ENCODE results near the gene MICALL2. TPM values are rescaled to one million over a fixed set of nuclear protein-coding genes. Genes with fewer than 3 reads are reported as not detected.

The MICALL2 gene
- polyA plus RNA-seq, 2 of the 4 experiments (the other 2 are of a cell fraction), result 6.1 to 20.6 TPM

DNA sequence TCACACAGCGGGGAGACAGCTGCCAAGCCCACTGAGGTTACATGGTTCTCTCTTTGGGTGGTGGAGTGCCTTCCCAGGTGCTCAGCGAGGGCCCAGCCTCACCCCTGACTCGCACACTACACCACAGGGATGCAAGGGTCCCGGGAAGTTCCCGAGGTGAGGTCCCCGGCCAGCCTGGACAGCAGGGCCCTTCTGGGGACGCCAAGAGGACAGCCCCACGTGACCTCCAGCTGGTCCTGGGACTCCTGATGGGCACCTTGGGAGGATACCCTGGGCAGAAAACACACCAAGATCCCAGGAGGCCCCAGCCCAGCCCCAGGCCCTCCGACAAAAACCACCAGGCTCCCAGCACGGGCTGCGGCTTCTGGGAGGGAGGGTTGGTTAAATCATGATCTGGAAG lies 8.3 kb downstream of the MICALL2 start:
- Histone ChIP-seq H3K4me2 (no peak overlapping the region), H3K4me3 (no peak overlapping the region), H3K27ac (no peak overlapping the region), H3K4me1 (peaks cover 15% of the 10 kb centered on the region; the same call in 2 of the 3 replicates), H3K9me3 (no peaks in the 10 kb centered on the region)
- POLR2A ChIA-PET, result no interaction called here
- ATAC-seq (no peak), DNase-seq (ENCODE audit: low read depth in 1 of 2, low spot score in 1 of 2) (no peak), FAIRE-seq (no peak)
- no peak for TF ChIP-seq HEYL (CRISPR knock-in tag; IDR thresholded peaks at IDR 0.05)
- no peak for TF ChIP-seq GATA3 (IDR thresholded peaks at IDR 0.05; ENCODE audit: borderline replicate concordance)
- TF ChIP-seq HOXA7 (CRISPR knock-in tag; IDR thresholded peaks at IDR 0.05), result no peak
- no peak for TF ChIP-seq RFX5 (IDR thresholded peaks at IDR 0.05)
- TF ChIP-seq HOXB5 (CRISPR knock-in tag; IDR thresholded peaks at IDR 0.05), result no peak
- TF ChIP-seq, protein P1, sequence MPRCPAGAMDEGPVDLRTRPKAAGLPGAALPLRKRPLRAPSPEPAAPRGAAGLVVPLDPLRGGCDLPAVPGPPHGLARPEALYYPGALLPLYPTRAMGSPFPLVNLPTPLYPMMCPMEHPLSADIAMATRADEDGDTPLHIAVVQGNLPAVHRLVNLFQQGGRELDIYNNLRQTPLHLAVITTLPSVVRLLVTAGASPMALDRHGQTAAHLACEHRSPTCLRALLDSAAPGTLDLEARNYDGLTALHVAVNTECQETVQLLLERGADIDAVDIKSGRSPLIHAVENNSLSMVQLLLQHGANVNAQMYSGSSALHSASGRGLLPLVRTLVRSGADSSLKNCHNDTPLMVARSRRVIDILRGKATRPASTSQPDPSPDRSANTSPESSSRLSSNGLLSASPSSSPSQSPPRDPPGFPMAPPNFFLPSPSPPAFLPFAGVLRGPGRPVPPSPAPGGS (IDR thresholded peaks at IDR 0.05), result no peak
- WGBS (ENCODE audit: missing lambda C conversion rate), result 89% methylated on average over 6 of the region's 11 CpGs
- CTCF ChIA-PET, result interaction anchor here (0.5 to 19.9 kb wide), 4 partner anchors 13 to 258 kb away, joined by 3 to 209 read pairs (median 22); no protein-coding TSS in a partner anchor

DNA sequence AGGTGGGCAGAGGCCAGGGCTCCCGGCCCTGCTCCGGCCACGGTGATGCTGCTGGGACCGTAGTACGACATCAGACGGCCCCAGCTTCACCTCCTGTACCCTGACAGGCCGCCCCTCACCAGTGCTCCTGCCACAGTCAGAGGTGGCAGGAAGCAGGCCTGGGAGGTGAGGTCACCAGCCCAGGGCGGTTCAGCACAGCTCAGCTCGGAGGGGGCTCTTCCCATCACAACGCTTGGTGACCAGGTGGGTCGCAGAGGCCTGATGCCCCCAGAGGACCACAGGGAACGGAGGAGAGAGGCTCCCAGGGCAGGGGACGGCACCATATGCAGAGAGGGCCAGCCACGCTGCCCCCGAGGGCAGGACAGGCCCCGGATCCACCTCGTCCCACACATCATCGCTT lies 8.8 kb downstream of the MICALL2 start:
- CTCF ChIA-PET, result interaction anchor here (0.5 to 19.9 kb wide), 5 partner anchors 13 to 257 kb away, joined by 3 to 209 read pairs (median 4); no protein-coding TSS in a partner anchor
- no peak overlapping the region for H3K27ac ChIP-seq
- FAIRE-seq (no peak), ATAC-seq (no peak), DNase-seq (ENCODE audit: low read depth in 1 of 2, low spot score in 1 of 2) (no peak)
- no peaks in the 10 kb centered on the region for H3K9me3 ChIP-seq
- H3K4me1 ChIP-seq, result peaks cover 11% of the 10 kb centered on the region; the same call in 2 of the 3 replicates
- POLR2A ChIA-PET, result no interaction called here
- H3K4me3 ChIP-seq, result no peak overlapping the region
- no peak overlapping the region for H3K4me2 ChIP-seq
- no peak for TF ChIP-seq KDM1A (IDR thresholded peaks at IDR 0.05; ENCODE audit: low read depth)
- no peak for TF ChIP-seq RAD21 (conservative IDR thresholded peaks at IDR 0.05 in 1 of 2, IDR thresholded peaks at IDR 0.05 in 1 of 2)
- no peak for TF ChIP-seq RARB (CRISPR knock-in tag; IDR thresholded peaks at IDR 0.05)
- TF ChIP-seq GATA3 (IDR thresholded peaks at IDR 0.05; ENCODE audit: borderline replicate concordance), result no peak
- no peak for TF ChIP-seq HOXB5 (CRISPR knock-in tag; IDR thresholded peaks at IDR 0.05)
- WGBS (ENCODE audit: missing lambda C conversion rate), result 82% methylated on average over 15 of the region's 18 CpGs

DNA sequence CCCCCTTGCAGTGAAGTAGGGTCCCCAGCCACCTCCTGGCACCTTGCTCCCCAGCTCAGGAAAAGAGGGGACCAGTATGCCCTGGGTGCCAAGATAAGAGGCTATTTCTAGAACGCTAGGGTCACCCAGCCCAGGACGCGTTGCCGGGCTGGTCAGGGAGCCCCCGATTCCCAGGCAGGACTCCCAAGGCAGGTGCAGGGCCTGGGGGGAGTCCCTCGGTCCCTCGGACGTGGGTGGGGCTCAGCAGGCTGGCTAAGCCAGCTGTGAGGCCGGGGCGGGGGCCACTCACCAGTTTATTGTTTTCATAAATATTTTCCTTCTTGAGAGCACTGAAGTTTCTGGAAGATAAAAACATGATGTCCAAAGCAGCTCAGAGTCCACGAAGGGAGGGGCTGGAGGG lies 9.3 kb downstream of the MICALL2 start:
- no peak for FAIRE-seq
- no peak overlapping the region for H3K27ac ChIP-seq
- TF ChIP-seq MYC (IDR thresholded peaks at IDR 0.05; ENCODE audit: borderline replicate concordance, low read length) (no peak), EHF (CRISPR knock-in tag; IDR thresholded peaks at IDR 0.05) (no peak), JUN (IDR thresholded peaks at IDR 0.05) (no peak), PHF8 (IDR thresholded peaks at IDR 0.05; ENCODE audit: borderline replicate concordance, low read depth) (no peak), CBX8 (IDR thresholded peaks at IDR 0.05) (no peak), KDM5A (IDR thresholded peaks at IDR 0.05) (no peak)
- TF ChIP-seq, protein P2, sequence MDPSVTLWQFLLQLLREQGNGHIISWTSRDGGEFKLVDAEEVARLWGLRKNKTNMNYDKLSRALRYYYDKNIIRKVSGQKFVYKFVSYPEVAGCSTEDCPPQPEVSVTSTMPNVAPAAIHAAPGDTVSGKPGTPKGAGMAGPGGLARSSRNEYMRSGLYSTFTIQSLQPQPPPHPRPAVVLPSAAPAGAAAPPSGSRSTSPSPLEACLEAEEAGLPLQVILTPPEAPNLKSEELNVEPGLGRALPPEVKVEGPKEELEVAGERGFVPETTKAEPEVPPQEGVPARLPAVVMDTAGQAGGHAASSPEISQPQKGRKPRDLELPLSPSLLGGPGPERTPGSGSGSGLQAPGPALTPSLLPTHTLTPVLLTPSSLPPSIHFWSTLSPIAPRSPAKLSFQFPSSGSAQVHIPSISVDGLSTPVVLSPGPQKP (IDR thresholded peaks at IDR 0.05; ENCODE audit: low read depth, low read length), result no peak
- ChIA-PET CTCF (interaction anchor here (0.7 to 19.9 kb wide), 7 partner anchors 9 to 257 kb away, joined by 3 to 209 read pairs (median 4); no protein-coding TSS in a partner anchor), POLR2A (no interaction called here)
- no peak overlapping the region for H3K4me2 ChIP-seq
- no peak for DNase-seq (ENCODE audit: low read depth in 1 of 2, low spot score in 1 of 2)
- H3K4me1 ChIP-seq, result peaks cover 9% of the 10 kb centered on the region; the same call in 2 of the 3 replicates
- WGBS (ENCODE audit: missing lambda C conversion rate), result 82% methylated on average over 9 of the region's 11 CpGs
- no peaks in the 10 kb centered on the region for H3K9me3 ChIP-seq
- H3K4me3 ChIP-seq, result no peak overlapping the region
- ATAC-seq, result no peak

DNA sequence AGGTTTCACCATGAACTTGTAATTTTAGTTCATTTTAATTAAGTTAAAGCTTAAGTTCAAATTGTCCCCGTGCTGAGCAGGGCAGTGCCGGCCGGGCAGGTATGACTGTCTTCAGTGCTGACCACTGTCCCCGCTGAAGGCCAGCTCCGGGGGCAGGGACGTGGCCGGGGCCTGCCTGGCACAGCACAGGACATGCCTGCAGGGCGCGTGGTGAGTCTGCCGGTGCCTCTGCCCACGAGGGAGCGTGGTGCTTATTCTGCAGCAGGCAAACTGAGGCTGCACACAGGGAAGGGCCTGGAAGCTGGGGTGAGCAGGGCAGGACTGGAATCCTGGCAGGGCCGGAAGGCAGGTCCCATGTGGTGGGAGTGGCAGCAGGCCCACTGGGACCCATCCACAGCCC lies 9.8 kb downstream of the MICALL2 start:
- no peak for ATAC-seq
- no peak for FAIRE-seq
- WGBS (ENCODE audit: missing lambda C conversion rate), result 89% methylated on average over 12 of the region's 13 CpGs
- POLR2A ChIA-PET, result no interaction called here
- no peak for TF ChIP-seq ZSCAN20 (CRISPR knock-in tag; IDR thresholded peaks at IDR 0.05)
- no peak for TF ChIP-seq CHD2 (IDR thresholded peaks at IDR 0.05; ENCODE audit: low read length, partially characterized antibody)
- no peak for TF ChIP-seq CBX2 (IDR thresholded peaks at IDR 0.05; ENCODE audit: borderline replicate concordance, low read depth)
- no peak for TF ChIP-seq ZFP36 (IDR thresholded peaks at IDR 0.05; ENCODE audit: borderline replicate concordance, partially characterized antibody)
- DNase-seq (ENCODE audit: low read depth in 1 of 2, low spot score in 1 of 2), result no peak
- peaks cover 7% of the 10 kb centered on the region; the same call in 2 of the 3 replicates for H3K4me1 ChIP-seq
- H3K27ac ChIP-seq, result no peak overlapping the region
- no peaks in the 10 kb centered on the region for H3K9me3 ChIP-seq
- H3K4me3 ChIP-seq, result no peak overlapping the region
- H3K4me2 ChIP-seq, result no peak overlapping the region
- CTCF ChIA-PET, result interaction anchor here (0.7 to 19.9 kb wide), 8 partner anchors 8 to 256 kb away, joined by 3 to 209 read pairs (median 4); no protein-coding TSS in a partner anchor

Measured in A549 (cell line).